HepG2 (cell line): ENCODE measurements around the gene RYR2.

Experiments
- ARNT ChIP-seq: fragments of 450-650 bp; IDR thresholded peaks from 2 replicates; pipeline ENCODE4 v1.6.1; 2017
- FOSL1 ChIP-seq: sonication (generic); formaldehyde crosslinking; IDR thresholded peaks from 2 replicates; pipeline ENCODE4 v1.9.0; 2021; ENCODE audit warnings: missing genetic modification reagents, borderline replicate concordance
- KDM5A ChIP-seq: fragments of 200-600 bp; sonication (generic); IDR thresholded peaks from 2 replicates; pipeline ENCODE4 v1.7.0; 2018; ENCODE audit warnings: antibody characterized with exemption, mild to moderate bottlenecking, low read length, borderline replicate concordance
- NBN ChIP-seq: fragments of 450-650 bp; conservative IDR thresholded peaks from 2 replicates; pipeline ENCODE4 v1.6.1; 2017
- PATZ1 ChIP-seq: sonication (generic); formaldehyde crosslinking; IDR thresholded peaks from 2 replicates; pipeline ENCODE4 v1.4.0; 2020; ENCODE audit warnings: missing genetic modification reagents
- POLR2A ChIP-seq, 2 experiments: IDR thresholded peaks; 2 replicates each; pipeline ENCODE4 v1.6.1; 2011; ENCODE audit warnings: low read depth in 2 of 2, low read length in 2 of 2, mild to moderate bottlenecking in 1 of 2, moderate library complexity in 1 of 2; ENCODE audit not compliant: insufficient read depth in 1 of 2
- ZBTB7A ChIP-seq: sonication (generic); formaldehyde crosslinking; IDR thresholded peaks from 2 replicates; pipeline ENCODE4 v1.8.0; 2022; ENCODE audit warnings: mild to moderate bottlenecking, missing genetic modification reagents
- ZBTB7B ChIP-seq: sonication (generic); formaldehyde crosslinking; IDR thresholded peaks from 2 replicates; pipeline ENCODE4 v1.4.0; 2020; ENCODE audit warnings: missing genetic modification reagents
- ZNF549 ChIP-seq: sonication (generic); formaldehyde crosslinking; IDR thresholded peaks from 2 replicates; pipeline ENCODE4 v1.5.0; 2020; ENCODE audit warnings: missing genetic modification reagents
- TF ChIP-seq, protein P1 (sequence below): sonication (generic); formaldehyde crosslinking; IDR thresholded peaks from 2 replicates; pipeline ENCODE4 v1.5.0; 2020; ENCODE audit warnings: mild to moderate bottlenecking, missing genetic modification reagents, moderate library complexity
- TF ChIP-seq, protein P2 (sequence below): sonication (generic); formaldehyde crosslinking; IDR thresholded peaks from 2 replicates; pipeline ENCODE4 v1.5.1; 2020; ENCODE audit warnings: mild to moderate bottlenecking, missing genetic modification reagents, moderate library complexity

- TF ChIP-seq ARNT (no peak), KDM5A (no peak), ZBTB7B (CRISPR knock-in tag) (no peak), PATZ1 (CRISPR knock-in tag) (no peak), FOSL1 (CRISPR knock-in tag) (no peak), POLR2A (IDR thresholded peaks at IDR 0.05; ENCODE audit: insufficient read depth in 1 of 2, low read depth in 2 of 2, low read length in 2 of 2) (no peak), ZNF549 (no peak), NBN (no peak), ZBTB7A (CRISPR knock-in tag) (no peak)
- TF ChIP-seq, protein P1, sequence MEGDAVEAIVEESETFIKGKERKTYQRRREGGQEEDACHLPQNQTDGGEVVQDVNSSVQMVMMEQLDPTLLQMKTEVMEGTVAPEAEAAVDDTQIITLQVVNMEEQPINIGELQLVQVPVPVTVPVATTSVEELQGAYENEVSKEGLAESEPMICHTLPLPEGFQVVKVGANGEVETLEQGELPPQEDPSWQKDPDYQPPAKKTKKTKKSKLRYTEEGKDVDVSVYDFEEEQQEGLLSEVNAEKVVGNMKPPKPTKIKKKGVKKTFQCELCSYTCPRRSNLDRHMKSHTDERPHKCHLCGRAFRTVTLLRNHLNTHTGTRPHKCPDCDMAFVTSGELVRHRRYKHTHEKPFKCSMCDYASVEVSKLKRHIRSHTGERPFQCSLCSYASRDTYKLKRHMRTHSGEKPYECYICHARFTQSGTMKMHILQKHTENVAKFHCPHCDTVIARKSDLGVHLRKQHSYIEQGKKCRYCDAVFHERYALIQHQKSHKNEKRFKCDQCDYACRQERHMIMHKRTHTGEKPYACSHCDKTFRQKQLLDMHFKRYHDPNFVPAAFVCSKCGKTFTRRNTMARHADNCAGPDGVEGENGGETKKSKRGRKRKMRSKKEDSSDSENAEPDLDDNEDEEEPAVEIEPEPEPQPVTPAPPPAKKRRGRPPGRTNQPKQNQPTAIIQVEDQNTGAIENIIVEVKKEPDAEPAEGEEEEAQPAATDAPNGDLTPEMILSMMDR (CRISPR knock-in tag): no peak
- TF ChIP-seq, protein P2, sequence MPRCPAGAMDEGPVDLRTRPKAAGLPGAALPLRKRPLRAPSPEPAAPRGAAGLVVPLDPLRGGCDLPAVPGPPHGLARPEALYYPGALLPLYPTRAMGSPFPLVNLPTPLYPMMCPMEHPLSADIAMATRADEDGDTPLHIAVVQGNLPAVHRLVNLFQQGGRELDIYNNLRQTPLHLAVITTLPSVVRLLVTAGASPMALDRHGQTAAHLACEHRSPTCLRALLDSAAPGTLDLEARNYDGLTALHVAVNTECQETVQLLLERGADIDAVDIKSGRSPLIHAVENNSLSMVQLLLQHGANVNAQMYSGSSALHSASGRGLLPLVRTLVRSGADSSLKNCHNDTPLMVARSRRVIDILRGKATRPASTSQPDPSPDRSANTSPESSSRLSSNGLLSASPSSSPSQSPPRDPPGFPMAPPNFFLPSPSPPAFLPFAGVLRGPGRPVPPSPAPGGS: no peak
These were observed 653.9 kb downstream of the RYR2 start for GRCh38 chr1:237695878-237696277.
